DMS79 (cell line): Measurements from ENCODE around the gene ZNF675.
"Not testable (repeated sequence)": the region's sequence is repeated elsewhere in the genome, so short reads cannot be mapped to it uniquely, and the experiment has no call there.

Source experiments
- DNase-seq: peaks from one replicate; lab custom pipeline; 2025; lab: John Stamatoyannopoulos, UW

The ZNF675 gene

GRCh38 chr19:23686621-23687423 lies at the start of gene ZNF675:
ZNF675 (minus strand) TSS chr19:23687212; CDS start chr19:23687033, 179 bp downstream.
- peak; percentile 93 for DNase-seq

GRCh38 chr19:23730729-23731465 lies 43.9 kb upstream of the ZNF675 start:
- not testable (repeated sequence) for DNase-seq

- not testable (repeated sequence) for DNase-seq
Observed at GRCh38 chr19:23724161-23724560, 37.1 kb upstream of the ZNF675 start.

GRCh38 chr19:23718802-23719201 lies 31.8 kb upstream of the ZNF675 start:
- DNase-seq: no peak

GRCh38 chr19:23716792-23717191 lies 29.8 kb upstream of the ZNF675 start:
- DNase-seq: no peak

GRCh38 chr19:23709347-23709746 lies 22.3 kb upstream of the ZNF675 start:
- DNase-seq: no peak

GRCh38 chr19:23706657-23707056 lies 19.6 kb upstream of the ZNF675 start:
- DNase-seq: no peak

- no peak for DNase-seq
Observed at GRCh38 chr19:23699521-23699860, 12.5 kb upstream of the ZNF675 start.

- peak; percentile 73 for DNase-seq
Observed at GRCh38 chr19:23698711-23699520, 11.9 kb upstream of the ZNF675 start.

GRCh38 chr19:23692937-23693336 lies 5.9 kb upstream of the ZNF675 start:
- DNase-seq: not testable (repeated sequence)

GRCh38 chr19:23673132-23673531 lies 13.9 kb downstream of the ZNF675 start:
- no peak for DNase-seq

GRCh38 chr19:23668606-23669005 lies 18.4 kb downstream of the ZNF675 start:
- not testable (repeated sequence) for DNase-seq

GRCh38 chr19:23665651-23666410 lies 21.2 kb downstream of the ZNF675 start:
- no peak for DNase-seq

- not testable (repeated sequence) for DNase-seq
Observed at GRCh38 chr19:23649817-23650216, 37.2 kb downstream of the ZNF675 start.
